Dedifferentiated amniotic fluid mesenchymal stem cell (primary cell): ENCODE data around the gene CDKN2AIP.
A peak's percentile ranks its signal among the peaks of the same experiment; 100 is the strongest.

Experiments used
- DNase-seq: peaks from one replicate; pipeline ENCODE4 v3.0.0-alpha.2; 2016; ENCODE audit errors: extremely low spot score

CDKN2AIP gene, protein sequence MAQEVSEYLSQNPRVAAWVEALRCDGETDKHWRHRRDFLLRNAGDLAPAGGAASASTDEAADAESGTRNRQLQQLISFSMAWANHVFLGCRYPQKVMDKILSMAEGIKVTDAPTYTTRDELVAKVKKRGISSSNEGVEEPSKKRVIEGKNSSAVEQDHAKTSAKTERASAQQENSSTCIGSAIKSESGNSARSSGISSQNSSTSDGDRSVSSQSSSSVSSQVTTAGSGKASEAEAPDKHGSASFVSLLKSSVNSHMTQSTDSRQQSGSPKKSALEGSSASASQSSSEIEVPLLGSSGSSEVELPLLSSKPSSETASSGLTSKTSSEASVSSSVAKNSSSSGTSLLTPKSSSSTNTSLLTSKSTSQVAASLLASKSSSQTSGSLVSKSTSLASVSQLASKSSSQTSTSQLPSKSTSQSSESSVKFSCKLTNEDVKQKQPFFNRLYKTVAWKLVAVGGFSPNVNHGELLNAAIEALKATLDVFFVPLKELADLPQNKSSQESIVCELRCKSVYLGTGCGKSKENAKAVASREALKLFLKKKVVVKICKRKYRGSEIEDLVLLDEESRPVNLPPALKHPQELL

DNA sequence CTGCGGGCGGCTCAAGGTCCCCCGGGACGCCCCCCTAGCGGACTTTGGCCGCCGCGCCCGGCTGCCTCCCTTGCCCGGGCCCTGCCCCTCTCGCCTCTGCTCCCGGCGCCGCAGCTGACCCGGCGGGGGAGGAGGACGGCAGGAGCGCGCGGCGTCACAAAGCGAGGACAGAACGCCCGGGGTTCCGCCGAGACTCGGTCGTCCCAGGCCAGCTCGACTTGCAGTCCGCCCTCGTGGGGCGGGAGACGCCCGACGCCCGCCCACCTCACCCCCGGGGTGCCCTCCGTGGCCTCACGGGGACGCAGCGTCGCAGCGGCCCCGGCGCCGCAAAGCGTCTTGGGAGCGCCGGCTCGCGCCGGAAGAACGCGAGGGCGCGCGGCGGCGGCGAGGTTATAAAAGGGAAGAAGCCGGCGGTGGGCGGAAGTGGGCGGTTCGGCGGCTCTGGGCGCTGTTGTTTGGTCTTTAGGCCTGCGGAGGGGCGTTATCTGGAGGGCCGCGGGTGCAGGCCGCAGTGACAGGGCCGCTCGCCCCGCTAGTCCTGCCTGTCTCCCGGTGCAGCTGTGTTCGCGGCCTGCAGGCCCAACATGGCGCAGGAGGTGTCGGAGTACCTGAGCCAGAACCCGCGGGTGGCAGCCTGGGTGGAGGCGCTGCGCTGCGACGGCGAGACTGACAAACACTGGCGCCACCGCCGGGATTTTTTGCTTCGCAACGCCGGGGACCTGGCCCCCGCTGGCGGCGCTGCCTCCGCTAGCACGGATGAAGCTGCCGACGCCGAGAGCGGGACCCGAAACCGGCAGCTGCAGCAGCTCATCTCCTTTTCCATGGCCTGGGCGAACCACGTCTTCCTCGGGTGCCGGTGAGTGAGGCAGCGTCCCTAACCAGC lies at the start of gene CDKN2AIP:
TSS of gene CDKN2AIP (plus strand) at position 423 of the 883 bp plus-strand sequence. CDS start at position 585, 162 bp downstream.
- peak; percentile 84 for DNase-seq

DNA sequence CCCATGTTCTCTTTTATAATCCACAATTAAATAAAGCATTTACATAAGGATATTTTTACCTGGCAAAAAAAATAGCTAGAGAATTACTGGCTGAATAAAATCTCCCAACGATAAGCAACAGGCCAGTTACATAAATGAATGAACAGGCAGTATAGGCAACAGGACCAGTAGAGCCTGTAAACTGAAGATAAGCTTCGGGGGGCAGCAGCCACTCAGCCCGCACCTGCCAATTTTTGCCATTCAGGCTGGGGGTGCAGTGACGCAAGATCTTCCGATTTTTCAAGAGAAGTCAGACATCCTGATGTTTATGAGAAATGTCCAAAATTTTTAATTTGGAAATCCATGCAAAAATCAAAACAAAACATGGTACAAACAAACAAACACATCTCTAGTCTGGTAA lies 49.0 kb upstream of the CDKN2AIP start:
- DNase-seq = no peak

DNA sequence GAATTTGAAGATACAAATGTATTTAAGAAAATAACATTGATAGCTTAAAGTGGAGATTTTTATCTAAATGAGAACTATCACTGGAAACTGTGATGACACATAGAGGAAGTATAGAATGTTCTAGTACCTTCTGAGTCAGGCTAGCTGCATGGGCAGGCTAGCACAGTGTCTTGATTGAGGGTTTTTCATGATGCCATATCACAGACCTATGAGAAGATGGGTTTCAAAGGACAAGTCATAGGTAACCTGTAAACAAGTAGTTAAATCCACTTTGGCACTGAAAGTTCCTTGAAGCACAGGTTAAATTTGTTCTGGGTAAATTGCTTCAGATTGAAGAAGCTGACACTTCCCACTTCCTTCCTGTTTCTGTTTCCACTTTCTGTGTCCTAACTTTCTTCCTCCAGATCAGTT lies 48.2 kb upstream of the CDKN2AIP start:
- DNase-seq = no peak

DNA sequence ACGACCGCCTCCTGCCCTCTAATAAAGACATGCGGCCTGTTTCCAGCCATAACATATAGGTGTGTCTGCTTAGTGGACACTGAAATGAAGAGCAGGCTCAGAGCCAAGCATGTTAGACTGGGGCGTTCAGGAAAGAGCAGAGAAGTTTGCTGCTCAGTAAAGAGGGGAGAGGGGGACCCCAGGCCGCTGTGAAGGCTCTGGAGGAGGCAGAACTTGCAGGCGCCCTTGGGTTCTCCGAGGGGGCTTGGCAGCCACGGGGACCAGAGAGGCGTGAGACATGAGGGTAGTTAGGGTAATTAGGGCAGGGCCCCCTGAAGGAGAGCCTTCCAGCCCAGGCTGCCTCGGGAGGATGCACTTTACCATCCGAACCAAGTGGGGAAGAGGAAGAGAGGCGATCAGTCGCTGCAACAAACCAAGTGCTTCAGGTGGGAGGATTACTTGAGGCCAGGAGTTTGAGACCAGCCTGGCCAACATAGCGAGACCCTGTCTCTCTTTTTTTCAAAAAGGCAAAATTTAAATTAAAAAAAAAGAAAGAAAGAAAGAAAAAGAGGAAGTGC lies 46.6 kb upstream of the CDKN2AIP start:
- DNase-seq = no peak

DNA sequence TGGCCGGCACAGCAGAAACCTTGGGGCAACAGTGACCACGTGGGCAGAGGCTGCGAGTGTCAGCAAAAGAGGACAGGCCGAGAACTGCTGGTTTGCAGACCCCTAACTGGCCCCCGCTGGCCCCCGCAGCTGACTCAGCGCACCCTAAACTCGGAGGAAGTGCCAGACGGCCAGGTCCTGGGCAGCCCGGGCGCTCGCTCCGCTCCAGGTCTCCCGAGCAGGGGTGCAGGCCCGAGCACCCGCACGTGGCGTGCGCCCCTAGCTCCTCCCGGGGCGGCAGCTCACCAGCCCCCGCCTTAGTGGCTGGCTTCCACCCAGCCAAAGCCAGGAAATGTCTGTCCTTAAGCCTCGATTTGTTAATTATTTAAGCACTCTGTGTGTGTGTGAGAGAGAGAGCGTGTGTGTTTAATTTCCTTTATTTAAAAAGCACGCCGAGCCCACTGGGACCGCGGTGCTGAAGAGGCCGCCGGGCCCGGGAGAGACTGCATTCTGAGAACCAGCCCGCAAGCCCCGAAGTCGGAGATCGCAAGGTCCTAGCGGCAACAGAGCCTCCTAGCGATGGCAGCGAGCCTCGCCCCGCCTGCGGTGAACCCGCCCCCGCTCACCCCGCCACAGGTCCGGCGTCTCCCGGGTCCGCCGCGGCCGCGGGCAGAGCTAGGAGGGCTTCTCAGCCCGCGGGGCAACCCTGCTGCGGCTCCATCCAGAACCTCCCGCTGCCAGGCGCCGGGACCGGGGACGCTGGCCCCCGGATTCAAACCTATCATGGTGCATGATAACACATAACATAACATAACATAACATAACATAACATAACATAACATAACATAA lies 45.9 kb upstream of the CDKN2AIP start:
- DNase-seq = peak; percentile 61

DNA sequence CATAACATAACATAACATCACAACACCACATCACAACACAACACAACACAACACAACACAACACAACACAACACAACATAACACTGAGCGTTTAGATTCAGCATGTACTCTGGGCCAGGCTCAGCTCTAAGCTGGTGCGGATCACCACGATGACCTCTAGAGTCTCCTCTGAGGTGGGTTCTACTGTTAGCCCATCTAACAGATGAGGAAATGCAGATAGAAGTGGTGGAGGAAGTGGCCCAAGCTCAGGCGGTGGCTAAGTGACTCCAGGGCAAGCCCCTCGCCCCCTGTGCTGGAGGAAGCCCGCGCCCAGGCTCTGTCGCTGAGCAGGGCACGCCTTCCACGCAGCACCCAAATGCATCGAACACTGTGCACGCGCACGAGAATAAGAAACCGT lies 45.3 kb upstream of the CDKN2AIP start:
- no peak for DNase-seq

DNA sequence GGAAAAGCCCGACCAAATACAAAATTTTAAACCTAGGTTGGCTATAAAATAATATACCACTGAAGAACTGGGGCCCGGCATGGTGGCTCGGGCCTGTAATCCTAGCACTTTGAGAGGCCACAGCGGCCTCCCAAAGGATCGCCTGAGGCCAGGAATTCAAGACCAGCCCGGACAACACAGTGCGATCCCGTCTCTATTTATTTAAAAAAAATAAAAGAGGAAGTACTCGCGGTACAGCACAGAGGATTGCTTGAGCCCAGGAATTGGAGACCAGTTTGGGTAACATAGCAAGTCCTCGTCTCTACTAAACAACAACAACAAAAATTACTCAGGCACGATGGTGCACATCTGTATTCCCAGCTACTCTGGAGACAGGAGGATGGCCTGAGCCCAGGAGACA lies 44.8 kb upstream of the CDKN2AIP start:
- DNase-seq = no peak

DNA sequence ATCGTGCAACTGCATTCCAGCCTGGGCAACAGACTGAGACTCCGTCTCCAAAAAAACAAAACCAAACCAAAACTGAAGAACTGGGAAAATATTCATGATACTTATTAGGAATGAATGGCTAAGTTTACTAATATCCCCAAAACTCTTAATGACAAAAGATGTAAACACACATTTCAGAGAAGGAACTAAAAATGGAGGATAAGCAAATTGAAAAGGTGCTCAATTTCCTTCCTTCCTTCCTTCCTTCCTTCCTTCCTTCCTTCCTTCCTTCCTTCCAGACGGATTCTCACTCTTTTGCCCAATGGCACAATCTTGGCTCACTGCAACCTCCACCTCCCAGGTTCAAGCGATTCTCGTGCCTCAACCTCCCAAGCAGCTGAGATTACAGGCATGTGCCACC lies 44.4 kb upstream of the CDKN2AIP start:
- DNase-seq = no peak

DNA sequence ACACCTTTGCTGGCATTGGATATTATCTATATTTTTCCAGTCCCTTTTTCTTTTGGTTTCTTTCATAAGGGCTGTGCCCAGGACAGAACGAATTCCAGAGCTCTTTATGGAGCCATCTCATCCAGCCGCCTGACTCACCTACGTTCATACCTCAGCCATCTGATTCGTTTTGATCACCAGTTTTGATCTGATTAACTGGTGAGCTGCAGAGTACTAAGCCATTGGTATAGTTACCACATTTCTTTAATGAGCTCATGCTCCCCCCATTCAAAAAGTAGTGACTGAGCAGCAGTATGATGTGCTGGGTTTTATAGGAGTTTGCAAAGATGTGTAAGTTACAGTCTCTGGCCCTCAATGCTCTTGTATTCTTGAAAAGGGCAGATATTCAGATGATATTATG lies 43.0 kb upstream of the CDKN2AIP start:
- no peak for DNase-seq

DNA sequence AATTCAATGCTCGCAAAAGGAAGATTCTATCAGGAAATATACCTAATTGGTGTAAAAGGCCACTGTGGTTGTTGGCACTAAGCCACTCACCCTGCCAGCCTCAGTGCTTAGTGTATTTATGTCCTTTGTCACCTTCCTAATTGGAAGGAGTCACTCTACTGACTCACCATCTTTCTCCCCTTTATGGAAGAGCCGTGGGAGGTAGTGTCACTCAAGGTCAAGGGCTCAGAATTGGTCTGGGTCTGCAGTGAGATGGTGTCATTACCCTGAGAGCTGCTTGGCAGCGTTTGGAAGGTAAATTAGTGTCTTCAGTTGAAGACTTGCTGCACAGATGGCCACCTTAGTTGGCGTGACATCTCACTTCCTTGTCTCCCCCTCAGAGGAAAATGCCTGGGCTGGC lies 41.7 kb upstream of the CDKN2AIP start:
- DNase-seq = no peak

DNA sequence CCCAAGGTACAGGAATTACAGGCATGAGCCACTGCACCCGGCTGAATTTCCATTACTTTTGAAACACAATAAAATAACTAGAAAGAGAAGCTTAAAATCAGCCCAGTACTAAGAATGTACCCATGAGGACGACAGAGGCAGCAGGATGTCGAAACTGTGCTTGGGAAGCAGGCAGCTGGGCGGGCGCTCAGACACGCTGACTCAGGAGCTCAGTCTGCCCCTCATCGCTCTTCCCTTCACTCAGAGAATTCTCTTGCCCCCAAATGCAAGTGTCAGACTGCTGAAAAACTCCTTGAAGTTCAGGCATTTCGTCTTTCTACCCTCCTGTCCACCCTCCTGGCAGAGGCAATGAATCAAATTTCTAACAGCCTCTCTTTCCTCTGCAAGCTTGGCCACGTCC lies 41.0 kb upstream of the CDKN2AIP start:
- DNase-seq = no peak

DNA sequence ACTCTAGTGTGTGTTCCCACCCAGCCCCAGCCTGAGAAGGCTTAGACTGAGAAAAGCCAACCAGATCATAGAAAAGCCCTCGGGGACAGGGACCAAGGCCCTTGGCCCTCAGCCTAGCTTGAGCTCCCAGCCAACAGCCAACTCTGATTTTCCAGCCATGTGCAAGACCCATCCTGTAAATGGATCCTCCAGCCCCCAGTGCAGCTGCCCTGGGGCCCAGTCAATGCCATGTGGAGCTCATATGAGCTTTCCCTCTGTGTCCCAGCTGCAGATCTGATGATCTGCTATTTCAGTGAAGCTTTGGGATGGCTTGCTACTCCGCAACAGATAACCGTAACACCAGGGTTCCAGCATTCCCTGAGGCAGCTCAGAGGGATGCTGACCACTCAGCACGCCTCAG lies 40.5 kb upstream of the CDKN2AIP start:
- DNase-seq = no peak

DNA sequence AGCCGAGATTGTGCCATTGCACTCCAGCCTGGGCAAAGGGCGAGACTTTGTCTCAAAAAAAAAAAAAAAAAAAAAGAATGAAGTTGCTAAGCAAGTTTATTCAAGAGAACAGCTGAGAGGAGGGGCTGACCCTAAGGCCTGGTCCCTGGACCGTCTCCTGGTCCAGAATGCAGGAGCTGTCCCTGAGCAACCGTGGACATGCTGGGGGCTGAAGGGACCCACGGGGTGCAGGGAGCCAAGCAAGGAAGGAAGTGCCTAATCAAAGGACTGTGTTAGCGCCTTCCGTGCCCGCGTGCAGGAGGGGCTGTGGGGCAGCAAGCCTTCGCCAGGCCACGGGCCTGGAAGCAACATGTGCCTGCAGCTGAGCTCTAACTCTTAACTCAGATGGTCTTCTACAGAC lies 39.1 kb upstream of the CDKN2AIP start:
- no peak for DNase-seq

DNA sequence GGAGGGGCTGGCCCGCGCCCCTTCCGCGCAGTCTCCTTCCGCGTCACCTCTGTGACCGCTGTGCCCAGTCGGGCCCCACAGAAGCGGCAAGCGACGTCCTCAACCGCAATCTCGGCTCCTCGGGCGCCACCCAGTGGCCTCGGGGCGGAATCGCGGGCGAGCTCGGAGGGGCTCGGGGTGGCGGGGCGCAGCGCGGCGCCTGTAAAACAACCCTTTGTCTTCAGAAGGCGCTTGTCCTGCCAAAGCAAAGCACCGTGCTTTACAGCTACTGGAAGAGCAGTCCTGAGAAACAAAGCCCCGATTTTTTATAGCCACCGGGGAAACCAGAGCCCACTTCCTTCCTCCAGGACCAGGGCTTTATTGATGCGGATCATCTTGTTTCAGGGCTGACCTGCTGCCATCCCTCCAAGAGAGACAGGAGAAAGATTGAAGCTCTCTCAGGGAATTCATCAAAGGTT lies 37.3 kb upstream of the CDKN2AIP start:
- peak; percentile 71 for DNase-seq

DNA sequence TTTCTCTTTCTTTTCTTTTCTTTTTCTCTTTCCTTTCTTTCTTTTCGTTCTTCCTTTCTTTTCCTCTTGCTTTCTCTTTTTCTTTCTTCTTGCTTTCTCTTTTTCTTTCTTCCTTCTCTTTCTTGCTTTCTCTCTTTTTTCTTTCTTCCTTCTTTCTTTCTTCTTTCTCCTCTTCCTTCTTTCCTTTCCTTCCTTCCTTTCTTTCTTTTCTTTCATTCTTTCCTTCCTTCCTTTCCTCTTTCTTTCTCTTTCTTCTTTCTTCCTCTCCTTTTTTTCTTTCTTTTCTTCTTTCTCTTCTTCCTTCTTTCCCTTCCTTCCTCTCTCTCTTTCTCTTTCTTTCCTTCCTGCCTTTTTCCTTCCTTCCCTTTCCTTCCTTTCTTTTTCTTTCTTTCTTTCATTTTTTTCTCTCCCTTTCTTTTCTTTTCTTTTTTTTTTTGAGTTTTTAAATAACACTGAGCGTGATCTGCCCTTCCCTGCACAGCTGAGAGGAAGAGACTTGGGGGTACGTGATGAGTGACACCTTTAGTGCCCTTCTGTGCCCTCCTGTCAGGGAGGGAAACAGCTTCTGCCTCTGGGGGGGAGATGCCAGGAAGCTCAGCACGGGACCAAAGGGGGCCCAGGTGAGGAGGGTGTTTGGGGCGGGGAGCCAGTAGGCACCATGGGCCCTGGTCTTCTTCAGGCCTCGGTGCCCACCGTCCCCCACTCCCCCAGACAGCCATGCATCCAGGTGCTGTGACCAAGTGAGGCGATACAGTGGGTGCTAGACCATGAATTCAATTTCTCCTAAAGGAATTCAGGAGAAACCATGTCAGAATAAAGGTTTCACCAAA lies 36.6 kb upstream of the CDKN2AIP start:
- DNase-seq = no peak

DNA sequence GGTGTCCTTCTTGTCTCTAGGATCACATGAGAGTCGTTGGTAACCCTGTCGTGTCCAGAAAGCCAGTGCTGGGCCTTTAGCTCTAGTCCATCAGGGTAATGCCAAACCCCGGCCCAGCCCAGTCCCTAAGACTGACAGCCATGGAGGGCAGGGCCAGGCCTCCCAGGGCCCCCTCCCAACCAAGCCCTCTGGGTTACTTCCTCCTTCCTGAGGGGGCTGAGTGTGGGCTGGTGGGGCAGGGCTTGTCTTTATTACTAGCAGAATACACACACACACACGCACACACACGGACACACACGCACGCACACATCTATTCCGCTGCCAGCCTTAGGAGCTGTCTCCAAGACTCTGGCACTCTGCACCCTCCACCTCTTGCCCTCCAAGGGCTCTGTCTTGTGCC lies 35.6 kb upstream of the CDKN2AIP start:
- DNase-seq = no peak

DNA sequence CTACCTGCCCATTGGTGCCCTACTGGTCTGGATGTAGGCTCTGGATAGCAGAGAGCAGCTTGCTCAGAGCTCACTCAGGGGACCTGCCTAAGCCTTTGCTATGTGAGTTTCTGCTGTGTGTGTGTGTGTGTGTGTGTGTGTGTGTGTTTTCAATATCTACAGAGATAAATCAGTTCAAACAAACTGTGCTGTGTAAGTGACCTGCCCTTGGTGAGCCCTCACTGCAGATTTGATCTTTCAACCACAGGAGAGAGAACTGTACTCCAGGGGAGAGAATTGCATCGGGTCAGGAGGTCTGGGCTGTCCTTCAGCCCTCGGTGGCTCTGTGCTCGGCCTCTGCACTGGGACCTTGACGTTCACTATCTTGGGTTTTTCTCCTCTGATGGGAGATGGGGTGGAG lies 35.0 kb upstream of the CDKN2AIP start:
- no peak for DNase-seq

DNA sequence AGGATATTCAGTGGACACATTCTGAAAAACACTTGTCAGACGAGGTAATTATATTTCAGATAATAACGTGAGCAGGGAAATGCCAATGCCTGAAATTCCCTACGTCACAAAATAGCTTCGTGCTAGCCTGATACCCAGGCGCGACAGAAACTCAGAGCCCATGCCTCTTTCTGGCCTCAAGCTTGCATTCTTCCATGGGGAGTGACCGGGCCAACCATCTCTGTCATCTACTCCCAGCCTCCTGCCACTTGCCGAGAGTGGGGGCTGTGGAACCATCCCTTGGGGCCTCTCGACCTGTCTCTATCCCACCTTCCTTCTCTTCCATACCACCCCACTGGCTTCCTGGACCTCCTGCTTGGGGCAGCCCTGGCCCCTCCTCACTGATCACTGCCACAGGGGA lies 34.5 kb upstream of the CDKN2AIP start:
- DNase-seq = no peak

DNA sequence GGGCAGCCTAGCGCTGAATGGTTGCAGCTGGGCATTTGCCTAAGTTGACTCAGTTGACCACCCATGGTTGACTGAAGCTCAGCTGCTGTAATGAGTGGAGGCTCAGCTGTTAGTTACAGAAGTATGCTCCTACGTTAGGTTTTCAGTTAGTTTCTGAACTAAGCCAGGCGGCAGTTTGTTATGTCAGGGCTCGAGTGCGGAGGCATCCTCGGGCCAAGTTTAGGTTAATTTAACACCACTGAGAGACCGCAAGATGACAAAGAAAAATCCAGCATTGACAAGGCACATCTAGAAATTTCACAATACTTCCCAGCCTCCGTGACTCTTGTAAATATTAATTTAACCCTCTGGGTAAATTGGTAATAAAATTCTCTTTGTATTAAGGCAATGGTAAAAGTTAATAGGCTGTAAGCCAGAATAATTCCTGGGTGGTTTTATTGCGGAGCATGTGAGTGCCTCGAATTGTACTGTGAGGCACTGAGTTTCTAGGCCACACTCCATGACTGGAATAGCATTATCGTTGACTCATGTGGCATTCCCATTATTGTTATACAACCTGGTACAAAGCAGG lies 33.1 kb upstream of the CDKN2AIP start:
- DNase-seq = no peak

DNA sequence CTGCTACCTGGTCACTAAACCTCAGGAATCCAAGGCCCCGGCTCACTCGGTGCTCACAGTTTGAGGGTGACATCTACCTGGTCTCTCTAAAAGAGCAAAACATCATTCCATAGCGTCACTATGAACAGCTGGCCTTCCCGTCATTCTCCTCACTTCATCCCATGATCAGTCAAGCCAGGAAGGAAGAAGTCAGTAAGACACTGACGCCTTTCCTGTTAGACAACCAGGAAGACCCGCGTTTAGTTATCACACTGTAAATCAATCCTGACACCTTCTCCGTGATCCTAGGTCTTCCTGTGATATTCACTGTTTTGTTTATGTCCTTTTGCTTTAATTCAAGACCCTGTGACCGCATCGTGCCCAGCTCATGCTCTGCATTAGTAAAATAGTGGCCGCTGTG lies 31.6 kb upstream of the CDKN2AIP start:
- no peak for DNase-seq
